Measurements from ENCODE around the gene TMEM132C.

TMEM132C gene

GRCh38 chr12:128383357-128383937 is 116.5 kb downstream of the TMEM132C start:
- TF ChIP-seq CTCF (IDR thresholded peaks at IDR 0.05; ENCODE audit: low read depth, low read length, missing control alignments) = no peak
- DNase-seq (ENCODE audit: low read depth) = no peak
- H3K4me3 ChIP-seq (ENCODE audit: low read depth, low read length) = no peak overlapping the region

GRCh38 chr12:128385736-128386135 is 118.8 kb downstream of the TMEM132C start:
- no peak overlapping the region for H3K4me3 ChIP-seq (ENCODE audit: low read depth, low read length)
- no peak for TF ChIP-seq CTCF (IDR thresholded peaks at IDR 0.05; ENCODE audit: low read depth, low read length, missing control alignments)
- no peak for DNase-seq (ENCODE audit: low read depth)

- H3K4me3 ChIP-seq (ENCODE audit: low read depth, low read length) = no peak overlapping the region
- peak; percentile 68 for TF ChIP-seq CTCF (IDR thresholded peaks at IDR 0.05; ENCODE audit: low read depth, low read length, missing control alignments)
- DNase-seq (ENCODE audit: low read depth) = no peak
These were observed 120.9 kb downstream of the TMEM132C start for GRCh38 chr12:128387811-128388422.

GRCh38 chr12:128388461-128389000 is 121.6 kb downstream of the TMEM132C start:
- DNase-seq (ENCODE audit: low read depth) = no peak
- no peak overlapping the region for H3K4me3 ChIP-seq (ENCODE audit: low read depth, low read length)
- no peak for TF ChIP-seq CTCF (IDR thresholded peaks at IDR 0.05; ENCODE audit: low read depth, low read length, missing control alignments)

GRCh38 chr12:128393346-128393745 is 126.4 kb downstream of the TMEM132C start:
- no peak for DNase-seq (ENCODE audit: low read depth)
- no peak for TF ChIP-seq CTCF (IDR thresholded peaks at IDR 0.05; ENCODE audit: low read depth, low read length, missing control alignments)
- H3K4me3 ChIP-seq (ENCODE audit: low read depth, low read length) = no peak overlapping the region

GRCh38 chr12:128394137-128394536 is 127.2 kb downstream of the TMEM132C start:
- no peak for TF ChIP-seq CTCF (IDR thresholded peaks at IDR 0.05; ENCODE audit: low read depth, low read length, missing control alignments)
- no peak overlapping the region for H3K4me3 ChIP-seq (ENCODE audit: low read depth, low read length)
- no peak for DNase-seq (ENCODE audit: low read depth)

GRCh38 chr12:128399253-128399652 is 132.3 kb downstream of the TMEM132C start:
- TF ChIP-seq CTCF (IDR thresholded peaks at IDR 0.05; ENCODE audit: low read depth, low read length, missing control alignments) = no peak
- H3K4me3 ChIP-seq (ENCODE audit: low read depth, low read length) = no peak overlapping the region
- DNase-seq (ENCODE audit: low read depth) = no peak

Data from GM12864 (cell line).